DND-41 (cell line): ENCODE measurements around the gene WDR59.

Experiments used
- ATAC-seq: fragments of 200-7000 bp; cut with Tn5 transposase; 3 replicates; pipeline ENCODE4 v1.9.1; 2021; ENCODE audit warnings: low read depth; ENCODE audit not compliant: insufficient read depth
- DNase-seq: peaks from one replicate; pipeline ENCODE4 v3.0.0-alpha.2; 2020
- H2AFZ ChIP-seq: 2 replicates; pipeline ENCODE4 v1.6.0; 2012; ENCODE audit warnings: low read depth, low read length
- H3K27ac ChIP-seq: 2 replicates; pipeline ENCODE4 v1.5.1; 2012; ENCODE audit warnings: low read length, inconsistent platforms
- H3K27me3 ChIP-seq: fragments of 200-600 bp; sonication (generic); 2 replicates; pipeline ENCODE4 v1.6.0; 2012; ENCODE audit warnings: low read length, mild to moderate bottlenecking, inconsistent platforms; ENCODE audit not compliant: insufficient read depth, poor library complexity
- H3K36me3 ChIP-seq: 2 replicates; pipeline ENCODE4 v1.5.1; 2012; ENCODE audit warnings: low read length, inconsistent platforms; ENCODE audit not compliant: insufficient read depth
- H3K4me1 ChIP-seq: 2 replicates; pipeline ENCODE4 v1.5.1; 2012; ENCODE audit warnings: mild to moderate bottlenecking, low read length; ENCODE audit not compliant: insufficient read depth
- H3K4me2 ChIP-seq: 2 replicates; pipeline ENCODE4 v1.6.0; 2012; ENCODE audit warnings: mild to moderate bottlenecking, moderate library complexity, low read length, inconsistent platforms; ENCODE audit not compliant: insufficient read depth
- H3K4me3 ChIP-seq, 2 experiments: fragments of 200-600 bp in 1 of 2; shearing (Covaris generic) in 1 of 2; 2 replicates each; pipeline ENCODE4 v1.5.1; 2012 to 2016; ENCODE audit warnings: inconsistent platforms in 2 of 2, low read length in 2 of 2, mild to moderate bottlenecking in 2 of 2, low read depth in 1 of 2, moderate library complexity in 1 of 2
- H3K79me2 ChIP-seq: 2 replicates; pipeline ENCODE4 v1.6.0; 2012; ENCODE audit warnings: low read length, inconsistent platforms; ENCODE audit not compliant: insufficient read depth
- H3K9ac ChIP-seq: 2 replicates; pipeline ENCODE4 v1.6.0; 2012; ENCODE audit warnings: low read depth, mild to moderate bottlenecking, inconsistent platforms, low read length, moderate library complexity
- H3K9me3 ChIP-seq: 2 replicates; pipeline ENCODE4 v1.5.1; 2012; ENCODE audit warnings: low read length, moderate library complexity, mild to moderate bottlenecking, inconsistent platforms; ENCODE audit not compliant: insufficient read depth, severe bottlenecking
- H4K20me1 ChIP-seq: 2 replicates; pipeline ENCODE4 v1.6.0; 2012; ENCODE audit warnings: low read length; ENCODE audit not compliant: insufficient read depth
- EZH2 ChIP-seq: IDR thresholded peaks from 3 replicates; pipeline ENCODE4 v1.6.1; 2012; ENCODE audit warnings: borderline replicate concordance, low read depth, mild to moderate bottlenecking, moderate library complexity, low read length, inconsistent platforms; ENCODE audit not compliant: severe bottlenecking
- TF ChIP-seq, protein P1 (sequence below): IDR thresholded peaks from 2 replicates; pipeline ENCODE4 v1.5.1; 2012; ENCODE audit warnings: borderline replicate concordance, low read length, moderate library complexity, mild to moderate bottlenecking; ENCODE audit not compliant: poor library complexity, severe bottlenecking; ENCODE audit errors: extremely low read depth

The WDR59 gene

DNA sequence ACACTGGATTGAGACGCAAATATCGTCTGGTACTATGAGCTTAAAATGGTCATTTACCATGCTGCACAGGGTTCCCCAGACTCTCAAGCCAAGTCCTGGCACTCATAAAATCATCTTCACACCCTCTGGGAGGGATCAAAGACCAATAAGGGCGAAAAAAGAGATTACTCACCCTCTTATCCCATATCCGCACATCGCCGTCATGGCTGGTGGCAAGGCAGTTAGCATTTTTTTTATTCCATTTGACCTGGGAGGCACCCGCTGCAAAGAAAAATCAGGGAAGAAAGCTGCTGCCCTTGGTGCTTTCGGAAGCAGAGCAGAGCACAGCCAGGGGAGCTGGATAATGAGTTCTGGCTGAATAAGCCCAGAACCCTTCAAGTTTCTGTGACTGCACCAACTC, 42.4 kb downstream of the WDR59 start:
- Histone ChIP-seq H3K4me1 (no peaks in the 10 kb centered on the region), H3K27ac (no peak overlapping the region), H3K27me3 (no peaks in the 10 kb centered on the region), H3K9ac (no peak overlapping the region), H2AFZ (no peak overlapping the region), H3K4me3 (no peak overlapping the region), H3K9me3 (no peaks in the 10 kb centered on the region), H3K79me2 (no peaks in the 10 kb centered on the region), H3K4me2 (no peak overlapping the region), H3K36me3 (peaks cover 61% of the 10 kb centered on the region), H4K20me1 (no peaks in the 10 kb centered on the region)
- DNase-seq, result no peak
- TF ChIP-seq, protein P1, sequence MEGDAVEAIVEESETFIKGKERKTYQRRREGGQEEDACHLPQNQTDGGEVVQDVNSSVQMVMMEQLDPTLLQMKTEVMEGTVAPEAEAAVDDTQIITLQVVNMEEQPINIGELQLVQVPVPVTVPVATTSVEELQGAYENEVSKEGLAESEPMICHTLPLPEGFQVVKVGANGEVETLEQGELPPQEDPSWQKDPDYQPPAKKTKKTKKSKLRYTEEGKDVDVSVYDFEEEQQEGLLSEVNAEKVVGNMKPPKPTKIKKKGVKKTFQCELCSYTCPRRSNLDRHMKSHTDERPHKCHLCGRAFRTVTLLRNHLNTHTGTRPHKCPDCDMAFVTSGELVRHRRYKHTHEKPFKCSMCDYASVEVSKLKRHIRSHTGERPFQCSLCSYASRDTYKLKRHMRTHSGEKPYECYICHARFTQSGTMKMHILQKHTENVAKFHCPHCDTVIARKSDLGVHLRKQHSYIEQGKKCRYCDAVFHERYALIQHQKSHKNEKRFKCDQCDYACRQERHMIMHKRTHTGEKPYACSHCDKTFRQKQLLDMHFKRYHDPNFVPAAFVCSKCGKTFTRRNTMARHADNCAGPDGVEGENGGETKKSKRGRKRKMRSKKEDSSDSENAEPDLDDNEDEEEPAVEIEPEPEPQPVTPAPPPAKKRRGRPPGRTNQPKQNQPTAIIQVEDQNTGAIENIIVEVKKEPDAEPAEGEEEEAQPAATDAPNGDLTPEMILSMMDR, result no peak
- no peak for TF ChIP-seq EZH2
- no peak for ATAC-seq

- Histone ChIP-seq H2AFZ (no peak overlapping the region), H3K79me2 (no peaks in the 10 kb centered on the region), H4K20me1 (no peaks in the 10 kb centered on the region), H3K27ac (no peak overlapping the region), H3K4me1 (no peaks in the 10 kb centered on the region), H3K9me3 (no peaks in the 10 kb centered on the region), H3K36me3 (peaks cover 56% of the 10 kb centered on the region), H3K4me2 (no peak overlapping the region), H3K27me3 (no peaks in the 10 kb centered on the region), H3K4me3 (no peak overlapping the region), H3K9ac (no peak overlapping the region)
- TF ChIP-seq, protein P1, result no peak
- no peak for TF ChIP-seq EZH2
- DNase-seq, result no peak
- no peak for ATAC-seq
These were observed 45.2 kb downstream of the WDR59 start for GRCh38 chr16:74939688-74940087.

GRCh38 chr16:74936902-74937560, 47.9 kb downstream of the WDR59 start:
- H3K27me3 ChIP-seq, result no peaks in the 10 kb centered on the region
- no peak overlapping the region for H3K27ac ChIP-seq
- H2AFZ ChIP-seq, result no peak overlapping the region
- no peaks in the 10 kb centered on the region for H3K79me2 ChIP-seq
- no peak for DNase-seq
- no peaks in the 10 kb centered on the region for H3K9me3 ChIP-seq
- no peak overlapping the region for H3K4me3 ChIP-seq
- H3K4me1 ChIP-seq, result no peaks in the 10 kb centered on the region
- no peak for ATAC-seq
- H3K9ac ChIP-seq, result no peak overlapping the region
- peaks cover 41% of the 10 kb centered on the region for H3K36me3 ChIP-seq
- H4K20me1 ChIP-seq, result no peaks in the 10 kb centered on the region
- TF ChIP-seq EZH2, result no peak
- TF ChIP-seq, protein P1, result no peak
- no peak overlapping the region for H3K4me2 ChIP-seq
